Stimulated activated CD4-positive, alpha-beta T cell treated with anti-CD3 and anti-CD28 coated beads, Interleukin-1b, Interleukin-23, amount 100 ng/mL, for 1 hour (primary cell): ENCODE measurements around the gene HDDC3.
"Not testable (repeated sequence)": the region's sequence is repeated elsewhere in the genome, so short reads cannot be mapped to it uniquely, and the experiment has no call there.

ENCODE experiments used
- DNase-seq, 2 donors: peaks; one replicate each; pipeline ENCODE4 v3.0.0-alpha.2; 2020; ENCODE audit warnings: low read depth in 2 of 2

The HDDC3 gene

DNA sequence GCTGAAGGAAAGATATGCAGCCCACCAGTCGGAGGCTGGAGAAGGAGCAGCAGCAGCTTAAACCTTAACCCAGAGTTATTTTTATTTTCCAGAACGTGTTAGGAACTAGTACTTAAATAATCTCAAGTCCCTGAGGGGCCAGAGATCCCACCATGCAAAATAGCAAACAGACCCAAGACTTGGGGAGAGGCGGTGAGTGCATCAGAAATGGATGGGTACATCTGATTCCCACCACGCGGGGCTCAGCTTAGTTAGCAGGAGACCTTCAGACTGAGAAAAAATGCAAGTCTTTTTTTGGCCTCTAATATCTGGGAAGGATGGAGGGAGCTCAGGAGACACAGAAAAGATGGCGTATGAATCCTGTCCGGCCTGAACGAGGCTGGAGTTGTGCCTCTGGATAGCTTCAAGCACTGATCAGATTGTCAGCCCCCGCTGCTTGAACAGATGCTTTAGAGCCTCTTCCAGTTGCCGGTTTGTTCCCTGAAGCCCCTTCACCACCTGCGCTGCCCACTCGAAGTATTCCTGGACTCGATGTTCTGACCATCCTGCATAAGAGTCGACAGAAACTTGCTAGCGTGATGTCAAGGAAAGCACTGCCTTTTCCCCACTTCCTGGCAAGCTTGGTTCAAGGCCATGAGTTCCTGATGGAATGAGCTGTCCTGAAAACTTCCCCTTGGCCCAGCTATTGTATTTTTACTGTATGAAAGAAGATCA lies 1.3 kb downstream of the HDDC3 start:
- no peak for DNase-seq

DNA sequence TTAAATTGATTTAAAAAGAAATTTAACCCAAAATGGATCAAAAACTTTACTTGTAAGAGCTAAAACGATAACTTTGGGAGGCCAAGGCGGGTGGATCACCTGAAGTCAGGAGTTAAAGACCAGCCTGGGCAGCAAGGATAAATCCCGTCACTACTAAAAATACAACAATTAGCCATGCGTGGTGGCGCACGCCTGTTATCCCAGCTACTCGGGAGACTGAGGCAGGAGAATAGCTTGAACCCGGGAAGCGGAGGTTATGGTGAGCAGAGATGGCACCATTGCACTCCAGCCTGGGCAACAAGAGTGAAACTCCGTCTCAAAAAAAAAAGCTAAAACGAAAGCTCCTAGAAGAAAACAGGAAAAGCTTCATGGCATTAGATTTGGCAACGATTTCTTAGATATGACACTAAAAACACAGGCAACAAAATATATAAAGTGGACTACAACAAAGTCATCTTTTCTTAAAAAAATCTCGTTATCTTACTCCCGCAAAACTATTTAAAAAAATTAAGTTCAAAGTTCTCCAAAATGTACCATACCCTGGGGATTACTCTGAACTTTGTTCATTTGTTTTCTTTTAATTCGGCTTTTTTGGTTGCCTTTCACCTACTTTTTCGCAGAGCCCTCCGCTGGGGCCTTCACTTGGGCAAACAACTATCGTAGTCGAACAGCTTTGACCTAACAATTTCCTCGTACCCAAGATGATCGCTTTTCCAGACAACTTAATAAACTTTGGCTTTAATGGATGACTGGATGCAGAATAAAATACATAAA lies 2.9 kb downstream of the HDDC3 start:
- DNase-seq = no peak

DNA sequence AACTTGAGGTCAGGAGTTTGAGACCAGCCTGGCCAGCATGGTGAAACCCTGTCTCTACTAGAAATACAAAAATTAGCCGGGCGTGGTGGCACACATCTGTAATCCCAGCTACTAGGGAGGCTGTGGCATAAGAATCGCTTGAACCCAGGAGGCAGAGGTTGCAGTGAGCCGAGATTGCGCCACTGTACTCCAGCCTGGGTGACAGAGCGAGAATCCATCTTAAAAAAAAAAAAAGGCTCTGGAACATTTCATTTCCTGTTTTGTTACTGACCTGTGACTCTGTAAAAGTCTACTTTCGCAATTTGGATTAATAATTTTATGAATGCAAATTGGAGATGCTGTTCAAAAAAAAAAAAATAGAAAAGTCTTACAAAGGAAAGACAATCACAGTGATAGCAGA lies 4.2 kb downstream of the HDDC3 start:
- not testable (repeated sequence) for DNase-seq

DNA sequence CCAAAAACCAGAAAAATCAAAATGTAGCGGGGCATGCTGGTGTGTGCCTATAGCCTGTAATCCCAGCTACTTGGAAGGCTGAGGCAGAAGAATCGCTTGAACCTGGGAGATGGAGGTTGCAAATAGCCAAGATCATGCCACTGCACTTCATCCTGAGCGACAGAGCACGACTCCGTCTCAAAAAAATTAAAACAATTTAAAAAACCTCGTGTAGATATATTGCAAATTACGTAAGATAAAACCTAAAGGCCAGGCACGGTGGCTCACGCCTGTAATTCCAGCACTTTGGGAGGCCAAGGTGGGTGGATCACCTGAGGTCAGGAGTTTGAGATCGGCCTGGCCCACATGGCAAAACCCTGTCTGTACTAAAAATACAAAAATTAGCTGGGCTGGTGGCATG lies 5.6 kb downstream of the HDDC3 start:
- not testable (repeated sequence) for DNase-seq

DNA sequence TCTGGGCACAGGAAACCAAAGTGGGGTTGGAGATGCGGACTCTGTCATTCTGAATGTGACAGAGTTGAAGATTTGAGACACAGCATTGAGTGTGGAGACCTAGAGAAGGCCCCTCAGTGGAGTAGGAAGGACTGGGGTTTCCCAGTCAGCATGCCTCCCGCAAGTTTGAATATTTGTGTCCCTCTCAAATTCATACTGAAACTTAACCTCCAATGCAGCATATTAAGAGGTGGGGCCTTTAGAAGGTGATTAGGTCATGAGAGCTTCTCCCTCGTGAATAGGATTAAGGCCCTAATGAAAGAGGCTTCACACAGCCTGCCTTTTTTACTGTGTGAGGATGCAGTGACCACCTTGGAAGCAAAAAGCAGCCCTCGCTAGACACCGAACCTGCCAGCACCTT lies 8.0 kb downstream of the HDDC3 start:
- DNase-seq = no peak

DNA sequence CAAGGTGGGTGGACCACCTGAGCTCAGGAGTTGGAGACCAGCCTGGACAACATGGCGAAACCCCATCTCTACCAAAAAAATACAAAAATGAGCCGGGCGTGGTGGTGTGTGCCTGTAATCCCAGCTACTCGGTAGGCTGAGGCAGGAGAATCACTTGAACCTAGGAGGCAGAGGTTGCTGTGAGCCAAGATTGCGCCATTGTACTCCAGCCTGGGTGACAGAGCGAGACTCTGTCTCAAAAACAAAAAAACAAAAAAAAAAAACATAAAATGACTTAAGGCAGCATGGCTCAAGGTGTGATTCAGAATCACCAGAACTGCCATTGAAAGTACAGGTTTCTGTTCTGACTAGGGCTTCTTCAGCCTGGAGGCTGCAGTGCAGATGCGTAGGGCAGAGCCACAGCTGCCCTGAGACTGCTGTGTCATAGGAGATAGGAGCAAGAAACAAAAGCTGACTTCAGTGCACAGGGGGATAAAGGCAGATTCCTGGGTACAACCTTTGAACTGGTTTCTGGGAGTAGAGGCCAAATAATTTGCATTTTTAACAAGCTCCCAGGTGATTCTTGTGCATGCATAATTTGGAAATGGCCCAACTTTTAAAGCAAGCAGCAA lies 9.5 kb downstream of the HDDC3 start:
- DNase-seq = not testable (repeated sequence)

DNA sequence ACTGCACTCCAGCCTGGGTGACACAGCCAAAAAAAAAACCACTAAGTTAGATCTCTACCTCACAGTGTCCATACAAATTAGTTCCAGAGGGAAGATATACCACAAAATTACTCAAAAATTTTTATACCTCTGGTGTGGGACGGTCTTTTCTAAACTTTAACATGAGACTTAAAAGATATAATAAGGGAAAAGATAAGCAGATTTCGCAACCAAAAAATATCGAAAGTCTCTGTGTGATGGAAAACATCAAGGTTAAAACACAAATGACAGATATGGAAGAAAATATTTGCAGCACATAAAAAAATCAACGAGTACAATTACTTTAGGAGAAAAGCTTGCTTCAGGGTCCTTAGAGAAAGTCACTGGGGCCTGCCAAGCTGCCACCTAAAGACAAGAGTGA lies 10.5 kb downstream of the HDDC3 start:
- no peak for DNase-seq

DNA sequence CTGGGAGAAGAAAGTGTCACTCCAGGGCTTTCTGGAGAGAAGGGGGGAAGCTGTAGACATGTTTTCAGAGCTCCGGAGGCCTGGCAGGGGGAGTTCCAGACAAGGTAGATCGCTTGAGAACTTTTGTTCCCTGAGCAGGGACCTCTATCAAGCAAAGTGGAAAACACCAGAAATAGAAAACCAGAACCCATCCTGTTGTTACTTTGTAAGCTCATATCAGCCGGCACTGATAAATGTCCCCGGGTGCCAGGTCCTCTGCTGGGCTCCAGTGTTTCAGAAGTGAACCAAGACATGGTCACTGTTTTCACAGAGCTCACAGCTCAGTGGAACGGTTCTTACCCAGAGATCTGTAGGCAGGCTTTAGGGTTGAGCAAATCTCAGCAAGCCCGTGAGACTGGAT lies 13.5 kb downstream of the HDDC3 start:
- DNase-seq = no peak

DNA sequence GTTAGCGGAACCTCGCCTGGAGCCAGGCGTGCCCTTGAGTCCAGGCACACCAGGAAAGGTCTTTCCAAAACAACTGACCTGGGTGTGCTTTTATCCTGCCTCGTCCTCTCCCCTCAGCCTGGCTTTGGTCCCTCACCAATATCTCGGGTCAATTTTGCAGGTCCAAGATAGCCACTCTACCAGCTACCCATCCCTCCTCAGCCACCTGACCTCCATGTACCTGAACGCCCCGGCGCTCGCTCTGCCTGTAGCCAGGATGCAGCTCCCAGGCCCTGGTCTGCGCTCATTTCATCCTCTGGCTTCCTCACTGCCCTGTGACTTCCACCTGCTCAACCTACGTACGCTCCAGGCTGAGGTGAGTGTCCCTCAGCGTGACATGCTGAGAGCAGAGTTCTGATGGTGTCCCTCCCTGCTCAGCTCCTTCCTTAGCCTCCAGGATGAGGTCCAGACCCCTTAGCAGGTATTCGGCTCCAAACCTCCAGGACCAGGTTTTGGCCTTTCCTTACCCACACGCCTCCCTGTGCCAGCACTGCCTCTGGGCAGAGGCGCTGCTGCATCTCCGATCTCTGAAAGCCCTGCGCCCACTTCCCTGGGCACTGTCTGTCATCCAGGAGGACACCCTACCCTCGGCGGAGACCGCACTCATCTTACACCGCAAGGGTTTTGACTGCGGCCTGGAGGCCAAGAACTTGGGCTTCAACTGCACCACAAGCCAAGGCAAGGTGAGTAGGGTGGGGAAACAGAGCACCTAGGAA lies 14.1 kb downstream of the HDDC3 start:
- DNase-seq = no peak

DNA sequence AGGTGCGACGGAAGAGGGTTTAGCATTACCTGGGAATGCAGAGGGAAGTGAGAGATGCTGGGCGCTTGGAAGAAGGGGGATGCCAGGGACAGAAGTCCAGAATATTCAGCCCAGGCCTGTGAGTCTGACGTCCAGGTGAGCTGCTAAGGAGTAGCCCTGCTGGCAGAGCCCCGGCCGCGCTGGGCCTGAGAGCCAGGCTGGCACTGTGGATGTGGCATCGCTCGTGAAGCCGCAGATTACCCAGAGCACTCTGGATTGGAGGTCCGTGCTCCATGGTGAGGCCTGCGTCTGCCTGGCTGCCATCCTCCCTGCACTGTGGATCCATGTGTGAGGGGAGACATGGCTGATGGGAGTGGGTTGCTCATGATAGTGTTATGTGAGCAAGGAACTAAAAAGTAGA lies 14.8 kb downstream of the HDDC3 start:
- DNase-seq = no peak

DNA sequence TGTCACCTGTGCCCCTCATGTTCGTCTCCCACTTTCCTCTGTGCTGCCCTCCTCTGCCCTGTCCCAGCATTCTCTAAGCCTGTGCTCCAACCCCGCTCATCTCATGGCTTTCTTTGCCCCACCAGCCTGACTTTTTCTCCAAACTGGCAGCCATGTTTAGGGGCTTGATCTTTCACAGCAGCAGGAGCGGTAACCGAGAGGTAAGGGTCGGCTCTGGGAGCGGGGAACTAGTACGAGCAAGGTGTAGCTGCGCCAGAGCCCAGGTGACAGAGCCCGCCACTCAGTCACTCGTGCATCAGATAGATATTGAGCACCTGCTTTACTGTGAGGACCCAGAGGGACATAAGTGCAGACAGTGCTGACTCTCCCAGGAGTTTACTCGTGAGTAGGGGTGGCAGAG lies 15.9 kb downstream of the HDDC3 start:
- DNase-seq = no peak

DNA sequence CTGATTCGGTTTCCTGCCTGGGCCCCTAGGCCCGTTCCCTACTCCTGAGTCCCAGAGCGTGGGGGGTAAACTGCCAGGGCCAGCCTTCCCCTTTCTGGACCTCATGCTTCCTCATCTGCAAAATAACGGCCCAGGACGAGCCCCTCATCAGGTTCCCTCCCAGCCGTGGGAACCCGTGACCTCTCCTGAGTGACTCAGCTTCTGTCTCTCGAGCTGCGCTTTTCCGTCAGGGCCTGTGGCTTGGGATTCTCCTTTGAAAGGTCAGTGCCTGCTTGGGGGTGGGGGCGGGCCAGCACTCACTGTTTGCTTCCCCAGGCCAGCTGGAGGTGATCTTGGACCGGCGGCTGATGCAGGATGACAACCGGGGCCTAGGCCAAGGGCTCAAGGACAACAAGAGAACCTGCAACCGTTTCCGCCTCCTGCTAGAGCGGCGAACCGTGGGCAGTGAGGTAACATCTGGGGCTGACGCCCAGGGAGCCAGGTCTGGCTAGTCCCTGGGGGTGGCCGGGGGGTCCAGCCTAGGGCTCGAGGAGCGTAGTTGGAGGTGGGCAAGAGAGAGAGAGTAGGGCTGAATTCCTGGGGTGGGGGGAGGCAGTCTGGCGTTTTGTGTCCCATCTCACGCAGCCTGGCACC lies 16.4 kb downstream of the HDDC3 start:
- DNase-seq = no peak

DNA sequence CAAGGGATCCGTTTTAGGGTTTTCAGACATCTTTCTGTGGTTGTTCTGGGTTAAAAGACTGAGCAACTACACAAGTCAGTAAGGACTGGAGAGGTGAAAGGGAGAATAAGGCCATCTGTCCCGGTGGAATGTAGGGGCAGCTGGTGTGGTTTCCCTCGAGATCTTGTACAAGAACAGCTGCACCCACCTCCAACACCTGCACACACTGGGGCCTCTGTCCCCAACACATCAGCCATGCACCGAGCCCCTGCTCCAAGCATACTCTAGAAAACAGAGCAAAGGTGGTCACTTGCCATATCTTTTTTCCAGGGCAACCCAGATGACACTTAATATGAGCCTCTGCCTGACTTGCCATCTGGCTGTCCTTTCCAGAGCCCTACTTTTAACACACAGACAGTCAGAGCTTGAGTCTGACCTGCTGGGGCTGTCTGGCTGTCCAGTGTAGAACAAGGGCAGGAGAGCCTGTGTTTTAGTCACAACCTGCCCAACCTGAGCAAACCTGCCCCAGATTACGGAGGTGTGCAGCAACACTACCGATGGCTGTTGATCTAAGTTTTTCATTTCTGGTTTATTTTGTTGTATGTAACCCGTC lies 17.0 kb downstream of the HDDC3 start:
- DNase-seq = no peak

DNA sequence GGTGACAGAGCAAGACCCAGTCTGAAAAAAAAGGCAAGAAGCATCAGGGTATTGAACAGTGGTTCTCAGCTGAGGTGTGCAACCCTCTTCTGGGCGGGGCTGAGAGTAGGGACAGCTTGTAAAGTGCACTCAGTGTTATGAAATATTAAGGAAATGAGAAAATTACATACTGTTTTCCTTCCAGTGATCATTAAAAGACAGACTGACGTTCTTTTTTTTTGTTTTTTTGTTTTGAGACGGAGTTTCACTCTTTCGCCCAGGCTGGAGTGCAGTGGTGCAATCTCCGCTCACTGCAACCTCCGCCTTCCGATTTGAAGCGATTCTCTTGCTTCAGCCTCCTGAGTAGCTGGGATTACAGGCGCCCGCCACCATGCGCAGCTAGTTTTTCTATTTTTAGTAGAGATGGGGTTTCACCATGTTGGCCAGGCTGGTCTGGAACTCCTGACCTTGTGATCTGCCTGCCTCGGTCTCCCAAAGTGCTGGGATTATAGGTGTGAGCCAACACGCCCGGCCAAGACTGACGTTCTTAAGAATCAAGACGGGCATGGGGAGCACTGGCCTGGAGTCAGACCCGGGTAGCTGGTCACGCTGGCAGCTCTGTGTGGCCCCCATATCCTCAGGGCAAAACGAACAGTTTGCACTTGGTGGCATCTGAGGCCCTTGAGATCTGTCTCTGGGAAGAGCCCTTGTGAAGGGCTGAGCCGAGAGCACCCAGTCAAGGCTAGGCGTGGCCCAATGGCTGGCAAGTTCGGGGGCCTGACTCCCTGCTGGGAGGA lies 17.9 kb downstream of the HDDC3 start:
- no peak for DNase-seq

DNA sequence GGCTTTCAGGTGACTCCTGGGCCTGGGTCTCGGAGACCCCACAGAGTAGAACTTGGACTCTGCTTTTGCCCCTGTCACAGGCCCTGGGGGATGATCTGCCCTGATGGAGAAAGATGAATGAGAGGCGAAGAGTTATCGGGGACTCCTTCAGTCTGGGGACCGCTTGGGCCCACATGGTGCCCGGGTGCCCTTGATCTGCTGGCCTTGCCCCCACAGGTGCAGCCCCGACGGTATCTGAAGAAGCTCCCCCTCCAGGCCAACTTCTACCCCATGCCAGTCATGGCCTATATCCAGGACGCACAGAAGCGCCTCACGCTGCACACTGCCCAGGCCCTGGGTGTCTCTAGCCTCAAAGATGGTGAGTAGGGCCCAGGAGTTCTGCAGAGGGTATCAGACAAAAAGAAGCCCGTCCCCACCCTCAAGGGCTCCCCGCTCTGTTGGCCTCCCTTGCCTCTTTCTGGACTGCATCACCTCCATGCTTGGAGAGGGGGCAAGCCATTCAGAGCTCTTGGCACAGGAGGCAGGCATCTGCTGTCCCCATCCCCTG lies 18.9 kb downstream of the HDDC3 start:
- no peak for DNase-seq

DNA sequence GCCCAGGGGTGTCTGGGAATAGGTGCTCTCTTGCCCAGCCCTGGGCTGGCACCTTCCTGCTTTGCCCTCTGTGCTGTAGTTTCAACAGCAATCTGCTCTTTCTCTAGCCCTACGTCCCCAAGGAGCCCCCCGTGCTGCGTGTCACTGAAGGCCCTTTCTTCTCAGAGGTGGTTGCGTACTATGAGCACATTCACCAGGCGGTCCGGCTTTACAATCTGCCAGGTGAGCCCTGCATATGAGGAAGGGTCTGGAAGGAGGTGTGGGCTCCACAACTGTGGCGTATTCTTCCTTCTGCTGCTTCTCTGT lies 19.6 kb downstream of the HDDC3 start:
- DNase-seq = no peak

DNA sequence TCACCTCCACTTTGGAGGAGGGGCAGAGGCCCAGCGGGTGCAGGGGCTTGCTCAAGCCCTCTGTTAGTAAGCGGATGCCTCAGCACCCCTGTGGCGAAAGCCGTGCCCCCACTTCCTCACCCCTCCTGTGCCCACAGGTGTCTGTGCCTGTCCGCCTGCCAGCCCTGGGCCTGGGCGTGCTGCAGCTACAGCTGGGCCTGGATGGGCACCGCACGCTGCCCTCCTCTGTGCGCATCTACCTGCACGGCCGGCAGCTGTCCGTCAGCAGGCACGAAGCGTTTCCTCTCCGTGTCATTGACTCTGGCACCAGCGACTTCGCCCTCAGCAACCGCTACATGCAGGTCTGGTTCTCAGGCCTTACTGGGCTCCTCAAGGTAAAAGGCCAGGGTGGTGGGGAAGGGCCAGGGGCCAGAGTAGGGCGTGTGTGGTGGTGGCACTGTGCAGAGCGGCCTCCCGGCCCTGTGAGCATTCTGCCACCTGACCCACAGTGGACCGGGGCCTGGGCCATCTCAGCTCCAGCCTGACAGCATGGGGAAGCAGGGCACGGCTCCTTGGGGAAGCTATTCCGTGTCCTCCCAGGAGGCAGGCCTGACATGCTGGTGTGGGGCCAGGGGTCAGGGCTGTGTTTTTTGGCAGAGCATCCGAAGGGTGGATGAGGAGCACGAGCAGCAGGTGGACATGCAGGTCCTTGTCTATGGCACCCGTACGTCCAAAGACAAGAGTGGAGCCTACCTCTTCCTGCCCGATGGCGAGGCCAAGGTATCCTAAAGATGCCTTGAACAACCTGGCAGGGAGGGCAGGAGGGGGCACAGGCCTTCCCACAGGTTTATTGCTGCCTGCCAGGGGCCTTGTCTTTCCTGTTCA lies 20.2 kb downstream of the HDDC3 start:
- no peak for DNase-seq

DNA sequence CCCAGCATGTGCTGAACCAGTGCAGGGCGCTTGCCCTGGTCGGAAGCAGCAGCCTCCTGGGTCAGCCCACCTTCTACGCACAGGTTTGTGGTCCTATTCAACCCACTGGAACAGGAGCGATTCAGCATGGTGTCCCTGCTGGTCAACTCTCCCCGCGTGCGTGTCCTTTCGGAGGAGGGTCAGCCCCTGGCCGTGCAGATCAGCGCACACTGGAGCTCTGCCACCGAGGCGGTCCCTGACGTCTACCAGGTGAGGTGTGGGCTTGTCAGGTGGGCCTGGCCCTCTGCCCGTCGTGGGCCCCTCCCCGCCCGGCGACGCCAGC lies 21.1 kb downstream of the HDDC3 start:
- DNase-seq = no peak

DNA sequence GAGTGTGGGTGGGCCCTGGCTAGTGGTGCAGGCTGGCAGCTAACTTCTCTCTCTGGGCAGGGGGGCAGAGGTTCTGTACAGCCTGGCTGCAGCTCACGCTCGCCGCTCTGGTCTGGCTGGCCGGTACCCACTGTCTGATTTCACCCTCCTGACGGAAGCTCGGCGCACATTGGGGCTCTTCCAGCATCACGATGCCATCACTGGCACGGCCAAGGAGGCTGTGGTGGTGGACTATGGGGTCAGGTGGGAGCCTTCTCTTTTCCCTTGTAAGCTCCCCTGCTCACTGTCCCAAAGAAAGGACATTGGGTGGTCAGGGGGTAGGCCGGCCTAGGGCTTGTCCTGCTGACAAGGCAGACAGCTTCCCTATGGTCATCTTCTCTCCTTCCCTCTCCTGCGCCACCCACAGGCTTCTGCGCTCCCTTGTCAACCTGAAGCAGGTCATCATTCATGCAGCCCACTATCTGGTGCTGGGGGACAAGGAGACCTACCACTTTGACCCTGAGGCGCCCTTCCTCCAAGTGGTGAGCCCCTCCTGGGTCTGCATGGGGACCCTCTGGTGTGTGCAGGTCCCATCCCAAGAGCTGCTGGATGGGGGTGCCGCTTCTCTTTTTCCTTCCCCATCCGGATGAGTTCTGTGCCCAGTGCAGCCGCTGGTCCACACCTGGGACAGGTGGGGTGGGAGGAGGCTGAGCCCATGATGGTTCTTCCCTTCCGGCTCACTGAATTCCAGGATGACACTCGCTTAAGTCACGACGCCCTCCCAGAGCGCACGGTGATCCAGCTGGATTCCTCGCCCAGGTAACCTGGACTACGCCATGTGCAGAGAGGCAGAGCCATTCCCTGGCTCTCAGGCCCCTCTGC lies 21.7 kb downstream of the HDDC3 start:
- DNase-seq = no peak
